Liver (tissue), 3 donors: ENCODE data around the gene MRPL51.

Experiments
- FOXA2 ChIP-seq: IDR thresholded peaks from 2 replicates; pipeline ENCODE4 v1.6.1; 2016; ENCODE audit warnings: antibody characterized with exemption
- GABPA ChIP-seq, 2 donors: IDR thresholded peaks in 1 of 2; conservative IDR thresholded peaks in 1 of 2; 2 replicates each; pipeline ENCODE4 v1.6.1; 2016; ENCODE audit warnings: antibody characterized with exemption in 2 of 2, mild to moderate bottlenecking in 1 of 2, moderate library complexity in 1 of 2
- JUND ChIP-seq, 2 donors: IDR thresholded peaks; 2 replicates each; pipeline ENCODE4 v1.6.1; 2016; ENCODE audit warnings: antibody characterized with exemption in 2 of 2
- NR2F2 ChIP-seq: IDR thresholded peaks from 2 replicates; pipeline ENCODE4 v1.6.1; 2016; ENCODE audit warnings: antibody characterized with exemption
- RAD21 ChIP-seq, 2 donors: IDR thresholded peaks; 2 replicates each; pipeline ENCODE4 v1.6.1; 2016; ENCODE audit warnings: antibody characterized with exemption in 2 of 2, mild to moderate bottlenecking in 2 of 2
- RXRA ChIP-seq, 2 donors: IDR thresholded peaks; 2 replicates each; pipeline ENCODE4 v1.6.1; 2017 to 2018; ENCODE audit warnings: antibody characterized with exemption in 2 of 2, mild to moderate bottlenecking in 1 of 2
- SP1 ChIP-seq: IDR thresholded peaks from 2 replicates; pipeline ENCODE4 v1.6.1; 2018; ENCODE audit warnings: antibody characterized with exemption, mild to moderate bottlenecking
- TAF1 ChIP-seq: conservative IDR thresholded peaks from 2 replicates; pipeline ENCODE4 v1.6.1; 2016; ENCODE audit warnings: antibody characterized with exemption, mild to moderate bottlenecking
- YY1 ChIP-seq: IDR thresholded peaks from 2 replicates; pipeline ENCODE4 v1.6.1; 2016; ENCODE audit warnings: antibody characterized with exemption, mild to moderate bottlenecking
- TF ChIP-seq, protein P1 (sequence below): IDR thresholded peaks from 2 replicates; pipeline ENCODE4 v1.6.1; 2016; ENCODE audit warnings: antibody characterized with exemption
- TF ChIP-seq, protein P2 (sequence below): fragments of 150-350 bp; IDR thresholded peaks from 2 replicates; pipeline ENCODE4 v1.5.1; 2017; ENCODE audit warnings: improper control_type of control experiment, low read depth, low read length; ENCODE audit not compliant: missing input control
- TF ChIP-seq, protein P3 (sequence below): IDR thresholded peaks from 2 replicates; pipeline ENCODE4 v1.6.1; 2016; ENCODE audit warnings: antibody characterized with exemption
- TF ChIP-seq, protein P4 (sequence below): IDR thresholded peaks from 2 replicates; pipeline ENCODE4 v1.6.1; 2016; ENCODE audit warnings: antibody characterized with exemption, mild to moderate bottlenecking
- TF ChIP-seq, protein P5 (sequence below): IDR thresholded peaks from 2 replicates; pipeline ENCODE4 v1.6.1; 2016; ENCODE audit warnings: antibody characterized with exemption
- donor health status: healthy.
- donor health status: healthy.

DNA sequence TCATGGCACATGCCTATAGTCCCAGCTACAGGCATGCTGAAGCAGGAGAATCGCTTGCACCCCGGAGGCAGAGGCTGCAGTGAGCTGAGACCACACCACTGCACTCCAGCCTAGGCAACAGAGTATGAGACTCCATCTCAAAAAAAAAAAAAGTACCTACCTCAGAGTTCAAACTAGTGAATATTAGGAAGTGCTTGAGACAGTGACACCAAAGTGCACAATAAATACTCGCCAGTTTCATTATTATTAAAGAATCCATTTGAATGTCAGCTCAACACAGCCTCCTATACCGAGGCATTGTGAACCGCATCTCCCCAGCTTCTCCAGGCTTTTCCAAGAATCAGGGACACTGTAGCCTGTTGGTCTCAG, 46.2 kb upstream of the MRPL51 start:
- TF ChIP-seq, protein P1, sequence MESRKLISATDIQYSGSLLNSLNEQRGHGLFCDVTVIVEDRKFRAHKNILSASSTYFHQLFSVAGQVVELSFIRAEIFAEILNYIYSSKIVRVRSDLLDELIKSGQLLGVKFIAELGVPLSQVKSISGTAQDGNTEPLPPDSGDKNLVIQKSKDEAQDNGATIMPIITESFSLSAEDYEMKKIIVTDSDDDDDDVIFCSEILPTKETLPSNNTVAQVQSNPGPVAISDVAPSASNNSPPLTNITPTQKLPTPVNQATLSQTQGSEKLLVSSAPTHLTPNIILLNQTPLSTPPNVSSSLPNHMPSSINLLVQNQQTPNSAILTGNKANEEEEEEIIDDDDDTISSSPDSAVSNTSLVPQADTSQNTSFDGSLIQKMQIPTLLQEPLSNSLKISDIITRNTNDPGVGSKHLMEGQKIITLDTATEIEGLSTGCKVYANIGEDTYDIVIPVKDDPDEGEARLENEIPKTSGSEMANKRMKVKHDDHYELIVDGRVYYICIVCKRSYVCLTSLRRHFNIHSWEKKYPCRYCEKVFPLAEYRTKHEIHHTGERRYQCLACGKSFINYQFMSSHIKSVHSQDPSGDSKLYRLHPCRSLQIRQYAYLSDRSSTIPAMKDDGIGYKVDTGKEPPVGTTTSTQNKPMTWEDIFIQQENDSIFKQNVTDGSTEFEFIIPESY = no peak
- TF ChIP-seq JUND (IDR thresholded peaks at IDR 0.05) (no peak), TAF1 (no peak), GABPA (IDR thresholded peaks at IDR 0.05 in 1 of 2, conservative IDR thresholded peaks at IDR 0.05 in 1 of 2) (no peak), RXRA (IDR thresholded peaks at IDR 0.05) (no peak), YY1 (no peak), NR2F2 (no peak), RAD21 (IDR thresholded peaks at IDR 0.05) (no peak), FOXA2 (no peak), SP1 (no peak)
- TF ChIP-seq, protein P2, sequence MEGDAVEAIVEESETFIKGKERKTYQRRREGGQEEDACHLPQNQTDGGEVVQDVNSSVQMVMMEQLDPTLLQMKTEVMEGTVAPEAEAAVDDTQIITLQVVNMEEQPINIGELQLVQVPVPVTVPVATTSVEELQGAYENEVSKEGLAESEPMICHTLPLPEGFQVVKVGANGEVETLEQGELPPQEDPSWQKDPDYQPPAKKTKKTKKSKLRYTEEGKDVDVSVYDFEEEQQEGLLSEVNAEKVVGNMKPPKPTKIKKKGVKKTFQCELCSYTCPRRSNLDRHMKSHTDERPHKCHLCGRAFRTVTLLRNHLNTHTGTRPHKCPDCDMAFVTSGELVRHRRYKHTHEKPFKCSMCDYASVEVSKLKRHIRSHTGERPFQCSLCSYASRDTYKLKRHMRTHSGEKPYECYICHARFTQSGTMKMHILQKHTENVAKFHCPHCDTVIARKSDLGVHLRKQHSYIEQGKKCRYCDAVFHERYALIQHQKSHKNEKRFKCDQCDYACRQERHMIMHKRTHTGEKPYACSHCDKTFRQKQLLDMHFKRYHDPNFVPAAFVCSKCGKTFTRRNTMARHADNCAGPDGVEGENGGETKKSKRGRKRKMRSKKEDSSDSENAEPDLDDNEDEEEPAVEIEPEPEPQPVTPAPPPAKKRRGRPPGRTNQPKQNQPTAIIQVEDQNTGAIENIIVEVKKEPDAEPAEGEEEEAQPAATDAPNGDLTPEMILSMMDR = no peak
- TF ChIP-seq, protein P3, sequence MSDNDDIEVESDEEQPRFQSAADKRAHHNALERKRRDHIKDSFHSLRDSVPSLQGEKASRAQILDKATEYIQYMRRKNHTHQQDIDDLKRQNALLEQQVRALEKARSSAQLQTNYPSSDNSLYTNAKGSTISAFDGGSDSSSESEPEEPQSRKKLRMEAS = no peak
- TF ChIP-seq, protein P4, sequence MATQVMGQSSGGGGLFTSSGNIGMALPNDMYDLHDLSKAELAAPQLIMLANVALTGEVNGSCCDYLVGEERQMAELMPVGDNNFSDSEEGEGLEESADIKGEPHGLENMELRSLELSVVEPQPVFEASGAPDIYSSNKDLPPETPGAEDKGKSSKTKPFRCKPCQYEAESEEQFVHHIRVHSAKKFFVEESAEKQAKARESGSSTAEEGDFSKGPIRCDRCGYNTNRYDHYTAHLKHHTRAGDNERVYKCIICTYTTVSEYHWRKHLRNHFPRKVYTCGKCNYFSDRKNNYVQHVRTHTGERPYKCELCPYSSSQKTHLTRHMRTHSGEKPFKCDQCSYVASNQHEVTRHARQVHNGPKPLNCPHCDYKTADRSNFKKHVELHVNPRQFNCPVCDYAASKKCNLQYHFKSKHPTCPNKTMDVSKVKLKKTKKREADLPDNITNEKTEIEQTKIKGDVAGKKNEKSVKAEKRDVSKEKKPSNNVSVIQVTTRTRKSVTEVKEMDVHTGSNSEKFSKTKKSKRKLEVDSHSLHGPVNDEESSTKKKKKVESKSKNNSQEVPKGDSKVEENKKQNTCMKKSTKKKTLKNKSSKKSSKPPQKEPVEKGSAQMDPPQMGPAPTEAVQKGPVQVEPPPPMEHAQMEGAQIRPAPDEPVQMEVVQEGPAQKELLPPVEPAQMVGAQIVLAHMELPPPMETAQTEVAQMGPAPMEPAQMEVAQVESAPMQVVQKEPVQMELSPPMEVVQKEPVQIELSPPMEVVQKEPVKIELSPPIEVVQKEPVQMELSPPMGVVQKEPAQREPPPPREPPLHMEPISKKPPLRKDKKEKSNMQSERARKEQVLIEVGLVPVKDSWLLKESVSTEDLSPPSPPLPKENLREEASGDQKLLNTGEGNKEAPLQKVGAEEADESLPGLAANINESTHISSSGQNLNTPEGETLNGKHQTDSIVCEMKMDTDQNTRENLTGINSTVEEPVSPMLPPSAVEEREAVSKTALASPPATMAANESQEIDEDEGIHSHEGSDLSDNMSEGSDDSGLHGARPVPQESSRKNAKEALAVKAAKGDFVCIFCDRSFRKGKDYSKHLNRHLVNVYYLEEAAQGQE = no peak
- TF ChIP-seq, protein P5, sequence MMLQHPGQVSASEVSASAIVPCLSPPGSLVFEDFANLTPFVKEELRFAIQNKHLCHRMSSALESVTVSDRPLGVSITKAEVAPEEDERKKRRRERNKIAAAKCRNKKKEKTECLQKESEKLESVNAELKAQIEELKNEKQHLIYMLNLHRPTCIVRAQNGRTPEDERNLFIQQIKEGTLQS = no peak
